ENCODE results near the gene C13orf42. TPM values are rescaled to one million over a fixed set of nuclear protein-coding genes. Genes with fewer than 3 reads are reported as not detected.

The C13orf42 gene
- polyA plus RNA-seq, 3 donors = not detected

DNA sequence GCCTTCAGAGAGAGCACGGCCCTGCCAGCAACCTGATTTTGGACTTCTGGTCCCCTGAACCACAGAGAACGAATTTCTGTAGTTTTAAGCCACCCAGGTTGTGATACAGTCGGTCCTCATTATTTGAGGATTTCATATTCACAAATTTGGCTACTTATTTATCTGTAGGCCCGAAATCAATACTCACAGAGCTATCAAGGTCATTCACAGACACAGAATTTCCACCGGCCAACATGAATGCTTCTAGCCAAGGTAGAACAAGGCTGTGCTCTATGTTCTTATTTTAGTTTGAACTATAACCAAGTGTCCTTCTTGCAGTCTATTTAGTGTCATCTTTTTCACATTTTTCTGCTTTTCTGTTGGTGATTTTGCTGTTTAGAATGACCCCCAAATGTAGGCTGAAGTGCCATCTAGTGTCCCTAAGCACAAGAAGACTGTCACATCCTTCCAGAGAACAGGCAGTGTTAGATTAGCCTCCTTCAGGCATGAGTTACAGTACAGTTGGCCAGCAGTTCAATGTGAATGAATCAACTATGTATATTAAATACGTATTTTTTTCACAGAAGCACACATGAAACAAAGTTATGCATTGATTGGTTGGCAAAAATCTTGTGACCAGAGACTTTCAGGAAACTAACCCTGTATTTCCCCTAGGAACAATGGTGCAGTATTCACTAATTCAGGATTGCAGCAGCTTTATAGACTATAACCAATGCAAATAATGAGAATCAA, 63.5 kb downstream of the C13orf42 start:
- Histone ChIP-seq H3K36me3 (replicated peaks in 1 of 2; ENCODE audit: control insufficient read depth in 1 of 2, insufficient read depth in 2 of 2, low read length in 2 of 2) (no peaks in the 10 kb centered on the region), H3K27ac (ENCODE audit: low read depth in 1 of 2, low read length in 2 of 2) (no peak overlapping the region), H3K4me1 (ENCODE audit: control insufficient read depth in 1 of 2, insufficient read depth in 2 of 2, low read length in 2 of 2) (peaks cover 4 to 5% of the 10 kb centered on the region in 2 donors), H3K4me3 (replicated peaks in 1 of 3; ENCODE audit: low read depth in 2 of 3, low read length in 3 of 3) (no peak overlapping the region), H4K20me1 (ENCODE audit: insufficient read depth, low read length) (no peaks in the 10 kb centered on the region), H3K27me3 (ENCODE audit: control insufficient read depth in 2 of 2, insufficient read depth in 2 of 2, low read length in 2 of 2) (no peaks in the 10 kb centered on the region), H3K4me2 (replicated peaks; ENCODE audit: extremely low read depth, low read length, poor library complexity, severe bottlenecking) (no peak overlapping the region), H3K9ac (ENCODE audit: insufficient read depth, low read length, poor library complexity, severe bottlenecking) (no peak overlapping the region), H3K9me3 (replicated peaks in 1 of 2; ENCODE audit: control insufficient read depth in 1 of 2, insufficient read depth in 1 of 2, low read length in 2 of 2) (no peaks in the 10 kb centered on the region), H3K79me2 (ENCODE audit: insufficient read depth, low read length) (no peaks in the 10 kb centered on the region), H2AFZ (ENCODE audit: insufficient read depth, low read depth, low read length, poor library complexity, severe bottlenecking) (no peak overlapping the region)
- Mint-ChIP-seq H3K4me1 (peaks cover 11% of the 10 kb centered on the region), H3K9me3 (no peaks in the 10 kb centered on the region), H3K4me3 (no peak overlapping the region), H3K36me3 (no peaks in the 10 kb centered on the region), H3K27ac (no peak overlapping the region), H3K27me3 (ENCODE audit: low read depth in 3 of 3) (peaks cover 0 to 6% (median 0%) of the 10 kb centered on the region in 3 donors)
- no peak for DNase-seq
- WGBS (ENCODE audit: insufficient coverage) = 94% methylated on average over 3 of the region's 6 CpGs
- TF ChIP-seq, protein P1, sequence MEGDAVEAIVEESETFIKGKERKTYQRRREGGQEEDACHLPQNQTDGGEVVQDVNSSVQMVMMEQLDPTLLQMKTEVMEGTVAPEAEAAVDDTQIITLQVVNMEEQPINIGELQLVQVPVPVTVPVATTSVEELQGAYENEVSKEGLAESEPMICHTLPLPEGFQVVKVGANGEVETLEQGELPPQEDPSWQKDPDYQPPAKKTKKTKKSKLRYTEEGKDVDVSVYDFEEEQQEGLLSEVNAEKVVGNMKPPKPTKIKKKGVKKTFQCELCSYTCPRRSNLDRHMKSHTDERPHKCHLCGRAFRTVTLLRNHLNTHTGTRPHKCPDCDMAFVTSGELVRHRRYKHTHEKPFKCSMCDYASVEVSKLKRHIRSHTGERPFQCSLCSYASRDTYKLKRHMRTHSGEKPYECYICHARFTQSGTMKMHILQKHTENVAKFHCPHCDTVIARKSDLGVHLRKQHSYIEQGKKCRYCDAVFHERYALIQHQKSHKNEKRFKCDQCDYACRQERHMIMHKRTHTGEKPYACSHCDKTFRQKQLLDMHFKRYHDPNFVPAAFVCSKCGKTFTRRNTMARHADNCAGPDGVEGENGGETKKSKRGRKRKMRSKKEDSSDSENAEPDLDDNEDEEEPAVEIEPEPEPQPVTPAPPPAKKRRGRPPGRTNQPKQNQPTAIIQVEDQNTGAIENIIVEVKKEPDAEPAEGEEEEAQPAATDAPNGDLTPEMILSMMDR (IDR thresholded peaks at IDR 0.05) = no peak
- intact Hi-C loops (cut with micrococcal nuclease) = no loop called here

DNA sequence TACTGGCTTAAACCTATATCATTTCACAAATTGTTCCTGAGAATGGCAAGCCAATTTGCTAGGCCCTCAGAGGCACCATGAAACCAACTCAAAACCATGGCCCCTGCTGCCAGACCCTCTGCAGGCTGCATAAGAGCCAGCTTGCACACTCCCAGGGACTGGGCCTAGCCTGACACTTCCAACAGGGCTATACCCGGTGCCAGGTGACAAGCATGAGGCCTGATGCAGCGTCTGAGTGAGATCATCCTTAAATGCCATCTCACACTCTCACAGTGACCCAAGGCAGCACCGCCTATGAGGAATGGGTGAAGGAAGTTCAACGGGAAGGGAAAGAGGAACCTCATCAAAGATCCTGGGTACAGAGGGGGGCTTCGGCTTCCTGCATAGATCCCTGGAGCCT, 65.6 kb downstream of the C13orf42 start:
- peak overlapping the region; percentile 18 for H3K9ac ChIP-seq (ENCODE audit: insufficient read depth, low read length, poor library complexity, severe bottlenecking)
- Mint-ChIP-seq H3K4me3 (no peak overlapping the region), H3K36me3 (no peaks in the 10 kb centered on the region), H3K27me3 (ENCODE audit: low read depth in 3 of 3) (peaks cover 0 to 2% (median 0%) of the 10 kb centered on the region in 3 donors), H3K27ac (no peak overlapping the region), H3K4me1 (peaks cover 10% of the 10 kb centered on the region), H3K9me3 (no peaks in the 10 kb centered on the region)
- DNase-seq = peak in 1 of 3 donors; percentile 10
- WGBS (ENCODE audit: insufficient coverage) = no CpG with 5 or more reads among the region's 5 CpGs
- H3K4me2 ChIP-seq (replicated peaks; ENCODE audit: extremely low read depth, low read length, poor library complexity, severe bottlenecking) = no peak overlapping the region
- H3K79me2 ChIP-seq (ENCODE audit: insufficient read depth, low read length) = no peaks in the 10 kb centered on the region
- TF ChIP-seq, protein P1 (IDR thresholded peaks at IDR 0.05) = no peak
- no peaks in the 10 kb centered on the region for H4K20me1 ChIP-seq (ENCODE audit: insufficient read depth, low read length)
- no peak overlapping the region for H3K4me3 ChIP-seq (replicated peaks in 1 of 3; ENCODE audit: low read depth in 2 of 3, low read length in 3 of 3)
- no peaks in the 10 kb centered on the region for H3K27me3 ChIP-seq (ENCODE audit: control insufficient read depth in 2 of 2, insufficient read depth in 2 of 2, low read length in 2 of 2)
- H3K27ac ChIP-seq (ENCODE audit: low read depth in 1 of 2, low read length in 2 of 2) = no peak overlapping the region
- no peaks in the 10 kb centered on the region for H3K36me3 ChIP-seq (replicated peaks in 1 of 2; ENCODE audit: control insufficient read depth in 1 of 2, insufficient read depth in 2 of 2, low read length in 2 of 2)
- no peaks in the 10 kb centered on the region for H3K9me3 ChIP-seq (replicated peaks in 1 of 2; ENCODE audit: control insufficient read depth in 1 of 2, insufficient read depth in 1 of 2, low read length in 2 of 2)
- intact Hi-C loops (cut with micrococcal nuclease) = no loop called here
- peak overlapping the region; percentile 26 for H2AFZ ChIP-seq (ENCODE audit: insufficient read depth, low read depth, low read length, poor library complexity, severe bottlenecking)
- peaks cover 4 to 5% of the 10 kb centered on the region in 2 donors for H3K4me1 ChIP-seq (ENCODE audit: control insufficient read depth in 1 of 2, insufficient read depth in 2 of 2, low read length in 2 of 2)

Measured in CD14-positive monocyte (primary cell).